Caki2 (cell line): ENCODE results near the gene CHST11. TPM values are rescaled to one million over a fixed set of nuclear protein-coding genes. Genes with fewer than 3 reads are reported as not detected.

Experiments
- DNase-seq: peaks from one replicate; pipeline ENCODE4 v3.0.0-alpha.2; 2015; ENCODE audit warnings: low read depth
- in situ Hi-C: cut with HindIII; loops from 2 replicates; pipeline ENCODE4 v1.10.0; 2016; ENCODE audit warnings: low sequenced_read_pairs, low pct_unique_long_range_greater_than_20kb, mixed read lengths
- total RNA-seq: library from RNA; depleted of rRNA; stranded (reverse); fragments of >200 nt; shearing (Covaris generic); gene quantifications from 2 replicates; pipeline ENCODE4 v1.2.3, GENCODE V29; 2014; ENCODE audit warnings: low replicate concordance; rRNA removed

Gene CHST11
- 22.7 and 51.3 TPM in 2 replicates for total RNA-seq

- in situ Hi-C loops, result no loop called here
- DNase-seq, result peak; percentile 88
Observed at GRCh38 chr12:104456417-104456949, at the start of gene CHST11. Gene CHST11 (plus strand): TSS chr12:104456948.

- DNase-seq, result no peak
- in situ Hi-C loops, result no loop called here
Observed at GRCh38 chr12:104407438-104407837, 49.3 kb upstream of the CHST11 start.

- in situ Hi-C loops, result no loop called here
- no peak for DNase-seq
Observed at GRCh38 chr12:104407922-104408321, 48.8 kb upstream of the CHST11 start.

DNA sequence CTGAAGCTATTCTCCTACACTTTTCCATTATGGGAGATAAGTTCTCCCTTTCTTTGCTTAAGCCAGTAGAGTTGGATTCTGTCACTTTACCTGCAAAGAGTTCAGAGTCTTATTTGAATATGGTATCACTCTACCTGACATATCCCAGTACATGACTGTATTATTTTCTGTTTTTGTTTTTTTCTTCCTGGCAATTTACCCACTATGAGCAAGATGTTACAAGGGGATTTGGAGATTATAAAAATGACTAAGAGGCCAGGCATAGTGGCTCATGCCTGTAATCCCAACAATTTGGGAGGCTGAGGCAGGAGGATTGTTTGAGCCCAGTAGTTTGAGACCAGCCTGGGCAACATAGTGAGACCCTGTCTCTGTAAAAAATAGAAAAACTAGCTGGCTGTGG is 46.4 kb upstream of the CHST11 start:
- in situ Hi-C loops, result no loop called here
- no peak for DNase-seq

DNA sequence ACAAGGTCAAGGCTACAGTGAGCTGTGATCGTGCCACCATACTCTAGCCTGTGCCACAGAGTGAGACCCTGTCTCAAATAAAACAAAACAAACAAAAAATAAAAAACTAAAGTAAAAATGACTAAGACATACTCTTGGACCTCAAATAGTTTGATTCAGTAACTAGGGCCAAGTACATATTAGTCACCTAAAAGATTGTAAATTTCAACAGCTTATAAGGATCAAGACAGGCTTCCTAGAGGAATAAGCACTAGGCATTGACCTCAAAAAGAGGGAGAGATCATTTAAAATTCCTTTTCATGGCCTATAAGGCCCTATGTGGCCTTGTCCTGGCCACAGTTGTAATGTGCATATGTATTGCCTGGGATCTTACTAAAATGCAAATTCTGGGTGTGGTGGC is 46.0 kb upstream of the CHST11 start:
- no peak for DNase-seq

GRCh38 chr12:104411826-104412641 is 44.7 kb upstream of the CHST11 start:
- in situ Hi-C loops, result no loop called here
- DNase-seq, result no peak

More for the DNA sequence above, 46.0 kb upstream of the CHST11 start:
- in situ Hi-C loops, result no loop called here

- no peak for DNase-seq
- in situ Hi-C loops, result no loop called here
Observed at GRCh38 chr12:104412681-104413080, 44.1 kb upstream of the CHST11 start.

DNA sequence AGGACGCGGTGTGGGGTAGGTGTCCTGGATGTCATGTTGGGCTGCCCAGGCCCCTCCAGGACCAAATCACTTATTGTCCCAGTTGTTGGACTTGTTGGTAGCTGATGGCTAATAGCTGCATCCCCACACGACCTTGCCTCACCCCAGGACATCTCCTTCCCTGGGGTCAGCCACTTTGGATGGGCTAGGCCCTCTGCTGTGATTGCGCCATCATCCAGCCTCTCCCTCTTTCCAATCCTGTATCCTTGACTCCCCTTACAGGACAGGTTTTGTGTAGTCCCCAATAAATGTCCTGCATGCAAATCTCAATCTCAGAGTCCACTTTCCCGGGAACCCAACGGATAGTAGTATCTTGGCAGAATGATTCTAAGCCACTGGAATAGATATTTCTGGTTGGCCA is 43.4 kb upstream of the CHST11 start:
- DNase-seq, result no peak
- in situ Hi-C loops, result no loop called here

DNA sequence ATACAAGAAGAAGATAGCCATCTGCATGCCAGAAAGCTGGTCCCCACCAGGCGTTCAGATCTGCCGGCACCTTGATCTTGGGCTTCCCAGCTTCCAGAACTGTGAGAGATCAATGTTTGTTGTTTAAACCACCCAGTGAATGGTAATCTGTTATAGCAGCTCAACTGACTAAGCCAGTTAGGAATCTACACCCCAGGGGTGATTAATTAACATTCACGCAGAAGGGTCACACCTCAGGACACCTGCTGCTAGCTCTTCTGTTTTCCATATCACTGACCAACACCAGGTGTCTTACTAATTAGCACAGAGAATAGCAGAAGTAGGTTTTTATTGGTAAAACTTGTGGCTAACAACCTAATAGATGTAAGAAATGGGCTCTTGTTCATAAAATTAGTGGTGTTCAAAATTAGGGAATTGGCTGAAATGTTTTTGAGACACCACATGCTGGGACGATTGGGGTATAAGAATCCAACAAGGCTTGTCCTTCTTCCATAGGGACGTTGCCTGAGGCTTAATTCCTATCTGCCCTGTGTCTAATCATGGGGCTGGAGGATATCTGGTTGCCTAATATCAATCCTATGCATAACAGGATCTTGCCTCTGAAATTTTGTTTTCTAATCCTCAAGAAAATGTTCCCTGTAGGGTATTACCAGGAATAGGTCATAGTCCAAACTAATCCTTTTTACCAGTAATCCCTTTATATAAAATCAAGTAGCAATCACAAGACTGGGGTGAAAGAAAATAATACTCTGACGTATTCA is 42.0 kb upstream of the CHST11 start:
- in situ Hi-C loops, result no loop called here
- no peak for DNase-seq

DNA sequence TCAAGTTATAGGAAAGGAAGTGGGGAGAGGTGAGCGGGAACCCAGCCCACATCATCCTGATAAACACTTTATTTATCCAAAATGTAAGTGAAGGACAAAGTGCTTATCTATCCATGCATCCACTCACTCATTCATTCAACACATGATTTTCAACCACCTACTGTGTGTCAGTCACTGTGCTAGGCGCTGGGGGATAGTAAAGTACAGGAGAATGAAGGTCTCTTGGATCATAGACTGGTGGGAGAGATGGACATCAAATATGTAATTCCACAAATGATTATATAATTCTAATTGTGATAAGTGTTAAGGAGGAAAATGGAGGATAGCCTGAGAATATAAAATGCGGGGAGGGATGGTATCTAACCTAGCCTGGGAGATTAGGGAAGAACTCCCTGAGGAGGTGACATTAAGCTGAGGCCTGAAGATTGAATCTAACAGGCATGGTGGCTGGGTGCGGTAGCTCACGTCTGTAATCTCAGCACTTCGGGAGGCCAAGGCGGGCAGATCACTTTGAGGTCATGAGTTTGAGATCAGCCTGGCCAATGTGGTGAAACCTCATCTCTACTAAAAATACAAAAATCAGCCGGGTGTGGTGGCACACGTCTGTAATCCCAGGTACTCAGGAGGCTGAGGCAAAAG is 41.3 kb upstream of the CHST11 start:
- in situ Hi-C loops, result no loop called here

DNA sequence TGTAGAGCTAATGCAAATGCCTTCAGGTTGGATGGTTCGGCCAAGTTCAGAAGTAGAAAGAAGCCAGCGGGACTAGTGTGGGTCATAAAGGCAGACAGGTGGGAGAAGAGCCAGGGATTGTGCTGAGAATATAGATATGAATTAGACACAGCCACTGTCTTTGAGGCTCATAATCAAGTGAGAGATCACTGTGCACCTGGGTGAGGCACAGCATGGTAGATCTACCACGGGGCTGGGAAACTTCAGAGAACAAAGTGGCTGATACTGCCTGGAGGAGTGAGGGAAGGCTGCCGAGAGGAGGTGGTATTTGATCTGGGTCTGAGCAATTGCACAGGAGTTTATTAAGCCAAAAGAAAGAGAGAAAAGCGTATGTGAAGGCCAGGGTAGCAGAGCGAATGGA is 40.6 kb upstream of the CHST11 start:
- DNase-seq, result no peak
- in situ Hi-C loops, result no loop called here

More for the DNA sequence above, 41.3 kb upstream of the CHST11 start:
- DNase-seq, result no peak

- no peak for DNase-seq
- in situ Hi-C loops, result no loop called here
Observed at GRCh38 chr12:104416585-104416984, 40.2 kb upstream of the CHST11 start.

DNA sequence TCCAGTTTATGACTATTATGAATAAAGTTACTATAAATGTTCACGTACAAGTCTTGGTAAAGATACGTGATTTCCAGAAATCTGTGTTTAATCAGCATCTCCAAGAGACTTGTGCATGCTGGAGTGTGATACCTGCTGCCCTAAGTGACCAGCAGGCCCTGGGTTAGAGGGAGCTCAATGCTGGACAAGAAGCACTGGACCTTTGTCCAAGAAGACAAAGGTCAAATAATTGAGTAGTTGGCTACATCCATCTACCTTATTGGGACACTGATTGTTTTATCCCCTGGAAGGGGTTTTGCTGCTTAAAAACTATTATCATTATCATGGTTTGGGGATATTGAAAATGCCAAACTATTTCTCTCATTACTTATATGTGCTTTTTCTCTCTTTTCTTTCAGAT is 37.0 kb upstream of the CHST11 start:
- in situ Hi-C loops, result no loop called here
- no peak for DNase-seq

- DNase-seq, result no peak
- in situ Hi-C loops, result no loop called here
Observed at GRCh38 chr12:104420868-104421267, 35.9 kb upstream of the CHST11 start.

- in situ Hi-C loops, result no loop called here
- no peak for DNase-seq
Observed at GRCh38 chr12:104421343-104421742, 35.4 kb upstream of the CHST11 start.

GRCh38 chr12:104422441-104422840 is 34.3 kb upstream of the CHST11 start:
- in situ Hi-C loops, result no loop called here
- no peak for DNase-seq

- no peak for DNase-seq
- in situ Hi-C loops, result no loop called here
Observed at GRCh38 chr12:104423273-104423672, 33.5 kb upstream of the CHST11 start.

DNA sequence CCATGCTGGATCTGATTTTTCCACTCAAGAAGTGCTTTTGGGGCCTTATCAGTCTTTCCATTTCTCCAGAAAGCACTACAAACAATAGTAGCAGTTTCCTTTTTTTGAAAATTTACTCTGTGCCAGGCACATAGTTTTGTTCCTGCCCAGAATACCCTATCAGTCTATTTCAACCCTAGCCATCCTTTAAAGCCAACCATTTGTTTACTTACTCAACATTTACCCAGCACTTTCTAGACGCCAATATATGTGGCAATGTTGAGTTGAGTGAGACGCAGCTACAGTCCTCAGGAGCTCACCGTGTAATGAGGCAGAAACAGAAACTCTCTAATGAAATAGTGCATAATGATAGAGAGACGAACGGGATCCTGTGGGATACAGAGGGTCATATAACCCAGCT is 32.9 kb upstream of the CHST11 start:
- no peak for DNase-seq
- in situ Hi-C loops, result no loop called here

DNA sequence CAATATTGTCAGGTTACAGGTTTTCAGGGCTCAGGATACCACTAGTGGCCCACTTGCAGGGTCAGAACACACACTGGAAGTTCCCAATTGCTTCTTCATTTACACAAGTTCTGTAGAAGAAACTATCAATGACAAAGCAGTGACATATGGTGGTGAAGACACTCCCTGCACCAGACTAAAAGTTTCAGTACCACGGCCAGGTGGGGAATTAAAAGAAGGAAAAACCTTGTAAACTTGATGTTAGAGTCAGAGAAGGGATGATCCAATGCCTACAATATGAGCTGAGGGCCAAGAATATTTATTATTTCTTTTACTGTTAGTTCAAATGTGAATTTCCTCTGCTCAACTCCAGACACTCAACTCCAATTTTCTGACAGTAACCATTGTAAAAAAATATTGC is 31.8 kb upstream of the CHST11 start:
- no peak for DNase-seq
- in situ Hi-C loops, result no loop called here
